Right cardiac atrium (tissue), 5 donors: ENCODE data around the gene GOLIM4. TPM values are rescaled to one million over a fixed set of nuclear protein-coding genes. Genes with fewer than 3 reads are reported as not detected.
A peak's percentile ranks its signal among the peaks of the same experiment; 100 is the strongest.

Experiments used
- ATAC-seq, 2 donors: fragments of 200-7000 bp; cut with Tn5 transposase; one replicate each; pipeline versions ENCODE4 v1.8.0 to v1.9.1; 2020; ENCODE audit warnings: moderate library complexity in 2 of 2, mild to moderate bottlenecking in 1 of 2
- DNase-seq, 3 donors: peaks; one replicate each; pipeline ENCODE4 v3.0.0-alpha.2; 2020
- H3K27ac ChIP-seq: one replicate; pipeline ENCODE4 v1.5.1; 2013; ENCODE audit warnings: mild to moderate bottlenecking, low read length, control low read depth, moderate library complexity
- H3K27me3 ChIP-seq: one replicate; pipeline ENCODE4 v1.6.1; 2013; ENCODE audit not compliant: control insufficient read depth, insufficient read depth
- H3K4me1 ChIP-seq: one replicate; pipeline ENCODE4 v1.6.1; 2013; ENCODE audit warnings: low read length; ENCODE audit not compliant: control insufficient read depth, insufficient read depth
- H3K4me3 ChIP-seq: one replicate; pipeline ENCODE4 v1.5.1; 2013; ENCODE audit warnings: low read length, control low read depth
- H3K9me3 ChIP-seq: one replicate; pipeline ENCODE4 v1.6.1; 2013; ENCODE audit warnings: low read length; ENCODE audit not compliant: control insufficient read depth
- WGBS: extraction: QIAGEN DNeasy Blood & Tissue Kit; methylation state at CpG from one replicate; pipeline ENCODE4 v1.1.7; 2013; 5-methylcytosine and 5-hydroxymethylcytosine counted together
- intact Hi-C, 4 donors: fragments of 100-400 bp; cut with DNase I; formaldehyde crosslinking; loops; one replicate each; pipeline versions ENCODE4 v1.11.0 to v1.14.0; 2022 to 2023
- polyA plus RNA-seq: library from polyadenylated mRNA; stranded (reverse); fragments of 200-250 nt; gene quantifications from one replicate; pipeline ENCODE4 v1.2.3, GENCODE V29; 2013
- total RNA-seq, 4 donors: library from RNA; stranded (reverse); fragmentation: NEBNext Ultra II Directional; extraction: Animal tissue kit (Norgen Biotek cat#: 25700); gene quantifications; one replicate each; pipeline ENCODE4 v1.2.1, GENCODE V29; 2021
- donor health status: healthy with polysubstance abuse.
- donor health status: DM: no; HTN: yes; CAD: no.
- donor health status: DM: no; HTN: no; CAD: no.
- donor health status: DM: no; HTN: yes; CAD: no; lungs with severe emphysema.
- donor health status: DM: yes; HTN: yes; CAD: no.

GOLIM4 gene
- total and polyA plus RNA-seq, 5 donors = 33.5 to 73.7 (median 65.3) TPM

DNA sequence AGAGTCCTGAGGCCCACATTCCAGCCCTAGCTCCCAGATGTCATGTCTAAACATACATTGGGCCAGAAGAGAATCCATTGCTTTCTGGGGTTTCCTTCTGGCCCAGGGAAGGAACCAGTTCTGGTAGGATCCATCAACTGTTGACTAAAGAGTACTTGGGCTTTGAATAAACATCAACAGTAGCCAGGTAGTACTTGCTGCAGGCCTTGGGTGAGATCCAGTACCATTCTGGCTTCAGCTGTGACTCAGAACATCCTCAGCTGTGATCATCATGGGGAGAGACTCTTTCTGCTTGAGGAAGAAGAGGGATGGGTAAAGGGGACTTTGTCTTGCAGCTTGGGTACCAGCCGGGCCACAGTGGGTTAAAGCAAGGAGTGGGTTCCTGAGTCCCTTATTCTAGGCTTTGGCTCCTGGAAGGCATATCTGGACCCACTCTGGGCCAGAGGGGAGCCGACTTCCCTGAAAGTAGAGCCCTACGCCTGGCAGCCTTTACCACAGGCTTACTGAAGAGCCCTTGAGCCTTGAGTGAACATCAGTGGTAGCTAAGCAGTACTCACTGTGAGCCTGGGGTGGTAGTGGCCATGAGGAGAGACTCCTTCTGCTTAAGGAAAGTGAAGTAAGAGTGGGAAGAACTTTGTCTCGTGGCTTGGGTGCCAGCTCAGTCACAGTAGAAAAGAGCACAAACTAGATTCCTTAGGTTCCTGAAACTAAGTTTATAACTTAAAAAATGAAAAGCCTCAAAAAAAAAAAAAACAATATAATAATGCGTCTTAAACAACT lies 128.3 kb downstream of the GOLIM4 start:
- no peaks in the 10 kb centered on the region for H3K9me3 ChIP-seq
- WGBS = 89% methylated on average over 5 of the region's 5 CpGs
- no peak overlapping the region for H3K4me3 ChIP-seq
- H3K27me3 ChIP-seq = no peaks in the 10 kb centered on the region
- no peaks in the 10 kb centered on the region for H3K4me1 ChIP-seq
- intact Hi-C loops = no loop called here
- H3K27ac ChIP-seq = no peak overlapping the region
- ATAC-seq (no peak), DNase-seq (peak in 1 of 3 donors; percentile 29)
